GM19395 (cell line): ENCODE results near the gene CLTCL1.
"Not testable (repeated sequence)": the region's sequence is repeated elsewhere in the genome, so short reads cannot be mapped to it uniquely, and the experiment has no call there.

Source experiments
- ATAC-seq: cut with Tn5 transposase; IDR thresholded peaks from one replicate; pipeline ENCODE4 v1.9.1; 2021; ENCODE audit warnings: mild to moderate bottlenecking, moderate library complexity; ENCODE audit not compliant: unreplicated experiment

Gene CLTCL1

DNA sequence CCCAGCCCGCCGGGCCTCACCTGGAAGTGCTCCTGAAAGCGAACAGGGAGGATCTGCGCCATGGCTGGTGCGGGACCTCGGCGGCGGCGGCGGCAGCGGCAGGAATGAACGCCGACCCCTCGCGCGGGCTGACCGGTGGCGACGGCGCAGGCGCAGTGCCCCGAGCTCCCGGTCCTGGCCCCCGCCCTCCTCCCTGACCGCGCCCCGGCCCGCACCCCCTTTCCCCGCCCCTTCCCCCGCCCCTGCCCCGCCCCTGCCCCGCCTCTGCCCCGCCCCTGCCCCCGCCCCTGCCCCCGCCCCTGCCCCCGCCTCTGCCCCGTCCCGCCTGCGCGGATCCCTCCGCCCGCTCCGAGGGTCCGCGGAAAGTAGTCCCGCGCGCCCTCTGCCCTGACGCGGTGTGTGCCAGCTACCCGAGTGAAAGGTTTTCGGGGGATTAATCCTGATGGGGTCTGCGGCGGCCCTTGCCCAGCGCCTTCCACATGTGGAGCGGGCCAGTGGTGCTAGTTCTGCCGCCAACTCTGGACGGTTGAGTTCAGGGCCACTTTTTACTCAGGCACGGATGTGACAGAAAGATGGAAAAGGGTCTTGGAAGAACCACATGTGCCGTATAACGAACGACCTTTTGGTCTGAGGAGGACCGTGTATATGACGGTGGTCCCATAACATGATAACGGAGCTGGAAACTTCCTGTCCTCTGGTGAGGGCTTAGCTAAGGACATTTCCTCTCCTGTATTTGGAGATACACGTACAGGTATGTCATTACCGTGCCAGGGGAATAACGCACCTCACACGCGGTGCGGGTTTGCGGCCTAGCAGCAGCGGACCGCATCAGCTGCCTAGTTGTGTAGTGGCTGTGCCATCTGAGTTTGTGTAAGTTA is at the start of gene CLTCL1:
CLTCL1 (minus strand) TSS at position 140 of the 878 bp plus-strand sequence; CDS start at position 62, 78 bp downstream.
- no peak for ATAC-seq

DNA sequence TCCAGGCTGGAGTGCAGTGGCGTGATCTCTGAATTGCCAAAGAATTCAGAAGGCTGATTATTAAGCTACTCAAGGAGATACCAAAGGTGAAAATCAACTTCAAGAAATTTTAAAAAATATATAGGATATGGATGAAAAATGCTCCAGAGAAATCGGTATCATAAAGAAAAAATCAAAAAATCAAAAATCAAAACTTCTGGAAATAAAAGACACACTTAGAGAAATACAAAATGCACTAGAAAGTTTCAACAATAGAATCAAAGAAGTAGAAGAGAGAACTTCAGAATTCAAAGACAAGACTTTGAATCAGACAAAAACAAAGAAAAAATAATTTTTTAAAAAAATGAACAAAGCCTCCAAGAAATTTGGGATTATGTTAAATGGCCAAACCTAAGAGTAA is 45.6 kb upstream of the CLTCL1 start:
- ATAC-seq: no peak

DNA sequence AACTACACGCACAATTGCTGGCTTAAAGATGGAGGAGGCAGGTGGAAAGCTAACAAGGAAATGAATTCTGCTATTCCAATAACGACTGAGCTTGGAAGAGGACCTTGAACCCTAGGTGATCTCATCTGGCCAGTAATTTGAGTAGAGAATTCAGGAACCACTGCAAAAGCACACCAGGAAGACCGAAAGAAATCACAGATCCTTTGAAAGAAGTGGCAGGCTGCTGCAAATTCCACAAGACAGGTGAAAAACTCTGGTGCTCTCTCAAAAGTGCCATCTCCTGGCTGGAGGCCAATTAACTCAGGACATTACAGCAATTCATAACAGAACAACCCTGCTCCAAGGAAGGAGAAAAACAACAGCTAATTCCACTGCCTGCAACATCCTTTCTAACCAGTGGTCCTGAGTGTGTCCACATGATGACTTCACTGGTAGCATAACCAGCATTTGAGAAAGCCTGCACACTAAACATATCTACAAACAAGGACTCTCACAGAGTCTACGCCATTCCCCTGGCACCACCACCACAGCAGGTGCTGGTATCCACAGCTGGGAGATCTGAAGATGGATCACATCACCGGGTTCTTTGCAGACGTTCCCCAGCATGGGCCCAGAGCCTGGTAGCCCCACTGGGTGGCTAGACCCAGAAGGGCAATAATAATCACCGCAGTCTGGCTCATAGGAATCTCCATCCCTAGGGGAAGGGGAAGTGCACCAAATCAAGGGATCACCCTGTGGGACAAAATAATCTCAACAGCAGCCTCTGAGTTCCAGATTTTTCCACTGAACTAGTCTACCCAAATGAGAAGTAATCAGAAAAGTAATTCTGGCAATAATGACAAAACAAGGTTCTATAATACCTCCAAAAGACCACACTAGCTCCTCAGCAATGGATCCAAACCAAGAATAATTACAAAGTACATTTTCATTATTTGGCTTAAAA is 44.9 kb upstream of the CLTCL1 start:
- no peak for ATAC-seq

DNA sequence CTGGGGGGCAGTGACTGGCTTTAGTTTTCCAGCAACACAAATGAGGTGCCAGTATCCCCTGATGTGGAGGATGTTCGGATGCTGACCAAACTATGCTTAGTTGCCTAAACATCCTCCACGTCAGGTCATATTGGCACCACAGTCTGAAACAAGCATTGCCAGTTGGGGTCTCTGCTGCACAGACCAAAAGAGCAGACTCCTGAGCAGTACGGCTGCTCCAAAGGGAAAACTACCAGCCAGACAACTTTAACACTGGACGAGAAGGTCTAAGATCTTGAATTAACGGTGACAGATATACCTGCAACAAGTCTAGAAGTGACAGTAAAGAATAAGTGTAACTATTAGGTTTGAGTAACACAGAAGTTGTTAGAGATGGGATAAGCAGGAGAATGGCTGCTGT is 40.5 kb upstream of the CLTCL1 start:
- no peak for ATAC-seq

DNA sequence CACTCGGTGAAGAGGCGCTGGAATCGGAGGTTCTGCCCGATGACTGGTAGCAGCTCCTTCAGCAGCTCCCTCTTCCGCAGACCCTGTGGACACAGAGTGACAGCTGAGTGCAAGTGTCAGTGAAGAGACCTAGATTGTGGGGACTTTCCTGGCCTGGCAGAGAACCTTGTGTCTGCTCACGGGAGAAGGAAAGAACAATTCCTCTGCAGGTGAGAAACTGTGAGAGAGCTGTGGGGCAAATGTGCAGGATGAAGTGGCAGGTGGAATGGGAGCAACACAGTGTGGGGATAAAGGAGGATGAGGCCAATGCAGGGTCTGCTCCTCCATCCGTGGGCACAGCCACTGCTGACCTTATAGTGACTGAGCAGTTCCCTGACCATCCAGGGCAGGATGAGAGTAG is 40.0 kb upstream of the CLTCL1 start:
- ATAC-seq: no peak

DNA sequence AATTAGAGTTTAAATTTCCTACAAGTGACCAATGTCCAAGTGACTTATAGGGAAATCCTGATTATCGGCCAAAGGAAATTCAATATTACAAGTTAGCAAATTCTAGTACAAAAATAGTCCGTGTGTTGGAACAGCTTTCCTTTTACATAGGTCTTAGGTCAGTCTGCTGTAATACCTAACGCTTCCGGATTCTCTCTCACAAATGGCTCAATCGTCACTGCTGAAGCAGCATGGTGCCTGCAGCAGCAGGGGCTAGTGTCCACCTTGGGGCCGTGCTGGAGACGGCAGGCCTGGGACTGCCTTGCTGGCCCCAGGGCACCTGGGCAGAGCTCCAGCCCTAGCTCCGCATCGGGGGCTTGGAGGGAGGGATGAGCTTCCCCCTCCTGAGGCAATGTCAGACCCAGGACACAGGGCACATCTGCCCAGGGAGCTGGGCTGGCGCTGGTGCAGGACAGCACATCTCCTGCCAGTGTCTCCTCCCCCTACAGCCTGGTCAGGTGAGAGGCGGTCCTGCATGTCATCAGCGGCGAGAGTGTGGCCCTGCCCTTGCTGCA is 39.4 kb upstream of the CLTCL1 start:
- ATAC-seq: no peak

DNA sequence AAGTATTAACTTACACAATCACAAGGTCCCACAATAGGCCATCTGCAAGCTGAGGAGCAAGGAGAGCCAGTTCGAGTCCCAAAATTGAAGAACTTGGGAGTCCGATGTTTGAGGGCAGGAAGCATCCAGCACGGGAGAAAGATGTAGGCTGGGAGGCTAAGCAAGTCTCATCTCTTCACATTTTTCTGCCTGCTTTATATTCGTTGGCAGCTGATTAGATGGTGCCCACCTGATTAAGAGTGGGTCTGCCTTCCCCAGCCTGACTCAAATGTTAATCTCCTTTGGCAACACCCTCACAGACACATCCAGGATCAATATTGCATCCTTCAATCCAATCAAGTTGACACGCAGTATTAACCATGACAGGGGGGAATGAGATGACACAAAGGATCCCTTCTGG is 38.7 kb upstream of the CLTCL1 start:
- not testable (repeated sequence) for ATAC-seq

DNA sequence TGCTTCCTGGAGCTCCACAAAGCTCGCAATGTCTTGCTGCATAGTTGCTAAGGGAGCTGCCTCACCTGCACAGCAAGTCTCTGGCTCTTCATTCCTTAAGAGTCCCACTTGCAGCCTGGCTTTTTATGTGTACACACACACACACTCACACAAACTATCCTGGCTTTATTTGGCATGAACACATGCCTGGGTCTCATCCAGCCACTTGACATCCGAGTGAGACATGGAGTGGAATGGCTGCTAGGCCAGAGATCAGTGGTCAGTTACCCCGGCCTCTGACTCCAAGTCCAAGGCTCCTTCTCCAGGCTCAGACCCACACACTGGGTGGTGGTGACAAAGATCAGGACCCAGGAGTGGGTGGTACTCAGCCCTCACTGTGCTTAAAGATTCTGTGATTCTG is 37.9 kb upstream of the CLTCL1 start:
- ATAC-seq: no peak

DNA sequence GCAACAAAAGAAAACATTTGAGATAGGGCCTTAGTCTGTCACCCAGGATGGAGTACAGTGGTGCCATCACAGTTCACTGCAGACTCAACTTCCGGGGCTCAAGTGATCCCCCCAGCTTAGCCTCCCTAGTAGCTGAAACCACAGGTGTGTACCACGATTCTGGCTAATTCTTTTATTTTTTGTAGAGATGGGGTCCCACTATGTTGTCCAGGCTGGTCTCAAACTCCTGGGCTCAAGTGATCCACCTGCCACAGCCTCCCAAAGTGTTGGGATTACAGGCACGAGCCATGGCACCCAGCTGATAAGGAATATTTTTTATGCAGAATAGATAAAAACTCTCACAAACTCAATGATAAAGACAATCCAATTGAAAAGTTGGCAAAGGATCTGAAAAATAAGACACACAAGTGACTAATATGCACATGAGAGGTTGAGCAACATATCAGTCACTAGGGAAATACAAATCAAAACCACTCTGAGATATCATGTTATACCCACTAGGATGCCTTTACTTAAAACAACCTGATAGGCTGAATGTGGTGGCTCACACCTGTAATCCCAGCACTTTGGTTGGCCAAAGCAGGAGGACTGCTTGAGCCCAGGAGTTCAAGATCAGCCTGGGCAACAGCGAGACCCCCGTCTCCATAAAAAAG is 33.9 kb upstream of the CLTCL1 start:
- no peak for ATAC-seq

DNA sequence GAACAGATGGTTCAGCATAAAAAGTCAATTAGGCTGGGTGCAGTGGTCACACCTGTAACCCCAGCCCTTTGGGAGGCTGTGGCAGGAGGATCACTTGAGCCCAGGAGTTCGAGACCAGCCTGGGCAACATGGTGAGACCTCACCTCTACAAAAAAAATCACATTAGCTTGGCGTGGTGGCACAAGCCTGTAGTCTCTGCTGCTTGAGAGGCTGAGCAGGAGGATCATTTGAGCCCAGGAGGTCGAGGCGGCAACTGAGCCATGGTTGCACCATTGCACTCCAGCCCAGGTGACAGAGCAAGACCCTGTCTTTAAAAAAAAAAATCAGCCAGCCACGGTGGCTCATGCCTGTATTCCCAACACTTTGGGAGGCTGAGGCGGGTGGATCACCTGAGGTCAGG is 31.9 kb upstream of the CLTCL1 start:
- ATAC-seq: not testable (repeated sequence)

DNA sequence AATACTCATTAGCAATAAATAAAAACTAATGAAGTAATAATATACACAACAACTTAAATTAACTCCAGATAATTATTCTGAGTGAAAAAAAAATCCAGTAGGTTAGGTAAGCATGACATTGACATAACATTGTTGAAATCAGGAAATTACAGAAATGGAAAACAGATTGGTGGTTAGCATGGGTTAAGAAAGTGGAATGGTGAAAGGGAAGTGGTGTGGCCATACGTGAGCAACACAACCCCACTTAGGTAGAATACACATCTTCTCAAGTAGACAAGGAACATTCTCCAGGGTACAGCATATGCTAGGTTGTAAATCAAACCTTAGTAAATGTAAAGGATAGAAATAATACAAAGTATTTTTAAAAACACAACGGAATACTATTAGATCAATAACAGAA is 30.2 kb upstream of the CLTCL1 start:
- ATAC-seq: no peak

DNA sequence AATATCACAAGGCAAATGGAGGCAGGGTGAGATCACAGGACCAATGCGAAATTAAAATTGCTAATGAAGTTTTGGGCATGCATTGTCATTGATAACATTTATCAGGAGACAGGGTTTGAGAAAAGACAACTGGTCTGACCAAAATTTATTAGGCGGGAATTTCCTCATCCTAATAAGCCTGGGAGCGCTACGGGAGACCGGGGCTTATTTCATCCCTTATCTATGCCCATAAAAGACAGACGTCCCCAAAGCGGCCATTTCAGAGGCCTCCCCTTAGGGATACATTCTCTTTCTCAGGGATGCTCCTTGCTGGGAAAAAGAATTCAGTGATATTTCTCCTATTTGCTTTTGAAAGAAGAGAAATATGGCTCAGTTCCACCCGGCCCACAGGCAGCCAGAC is 28.6 kb upstream of the CLTCL1 start:
- not testable (repeated sequence) for ATAC-seq

DNA sequence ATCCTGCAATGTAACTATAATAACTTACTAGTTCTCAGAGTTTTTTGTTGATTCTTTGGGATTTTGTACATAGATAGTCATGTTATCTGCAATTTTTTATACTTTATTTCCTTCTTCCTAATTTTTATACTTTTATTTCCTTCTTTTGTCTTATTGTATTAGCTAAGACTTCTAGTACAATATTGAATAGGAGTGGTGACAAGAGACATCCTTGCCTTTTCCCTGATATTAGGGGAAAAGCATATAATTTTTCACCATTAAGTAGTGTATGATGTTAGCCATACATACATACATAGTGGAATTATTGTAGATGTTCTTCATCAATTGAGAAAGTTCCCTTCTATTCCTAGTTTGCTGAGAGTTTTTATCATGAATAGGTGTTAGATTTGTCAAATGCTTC is 27.8 kb upstream of the CLTCL1 start:
- ATAC-seq: no peak

DNA sequence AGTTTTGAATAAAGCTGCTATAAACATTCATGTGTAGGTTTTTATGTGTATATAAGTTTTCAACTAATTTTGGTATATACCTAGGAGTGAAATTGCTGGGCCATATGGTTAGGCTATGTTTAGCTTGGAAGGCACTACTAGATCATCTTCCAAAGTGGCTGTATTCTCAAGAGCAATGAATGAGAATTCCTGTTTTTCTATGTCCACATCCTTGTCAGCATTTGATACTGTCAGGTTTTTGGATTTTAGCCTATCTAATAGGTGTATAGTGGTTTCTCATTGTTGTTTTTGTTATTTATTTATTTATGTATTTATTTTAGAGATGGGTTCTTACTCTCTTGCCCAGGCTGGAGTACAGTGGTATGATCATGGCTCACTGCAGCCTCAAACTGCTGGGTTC is 26.3 kb upstream of the CLTCL1 start:
- no peak for ATAC-seq

DNA sequence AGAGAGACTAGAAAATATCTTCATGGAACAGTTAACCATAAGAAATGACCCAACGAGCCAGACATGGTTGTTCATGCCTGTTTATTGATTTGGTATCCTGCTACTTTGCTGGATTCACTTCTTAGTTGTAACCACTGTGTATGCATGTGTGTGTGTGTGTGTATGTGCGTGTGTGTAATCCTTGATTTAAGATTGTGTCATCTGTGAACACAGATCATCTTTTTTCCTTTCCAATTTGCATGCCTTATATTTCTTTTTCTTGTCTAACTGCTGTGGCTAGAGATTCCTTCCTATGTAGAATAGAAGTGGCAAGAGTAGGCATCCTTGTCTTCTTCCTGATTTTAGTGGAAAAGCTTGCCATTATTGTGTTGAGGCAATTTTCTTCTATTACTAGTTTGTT is 16.4 kb upstream of the CLTCL1 start:
- ATAC-seq: no peak

DNA sequence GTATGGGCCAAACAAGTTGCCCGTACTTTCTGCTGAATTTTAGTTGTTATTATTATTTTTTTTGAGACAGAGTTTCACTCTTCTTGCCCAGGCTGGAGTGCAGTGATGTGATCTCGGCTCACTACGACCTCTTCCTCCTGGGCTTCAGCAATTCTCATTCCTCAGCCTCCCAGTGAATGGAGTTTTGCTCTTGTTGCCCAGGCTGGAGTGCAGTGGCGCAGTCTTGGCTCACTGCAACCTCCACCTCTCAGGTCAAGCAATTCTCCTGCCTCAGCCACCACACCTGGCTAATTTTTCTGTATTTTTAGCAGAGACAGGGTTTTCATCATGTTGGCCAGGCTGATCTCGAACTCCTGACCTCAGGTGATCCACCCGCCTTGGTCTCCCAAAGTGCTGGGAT is 15.0 kb upstream of the CLTCL1 start:
- not testable (repeated sequence) for ATAC-seq

DNA sequence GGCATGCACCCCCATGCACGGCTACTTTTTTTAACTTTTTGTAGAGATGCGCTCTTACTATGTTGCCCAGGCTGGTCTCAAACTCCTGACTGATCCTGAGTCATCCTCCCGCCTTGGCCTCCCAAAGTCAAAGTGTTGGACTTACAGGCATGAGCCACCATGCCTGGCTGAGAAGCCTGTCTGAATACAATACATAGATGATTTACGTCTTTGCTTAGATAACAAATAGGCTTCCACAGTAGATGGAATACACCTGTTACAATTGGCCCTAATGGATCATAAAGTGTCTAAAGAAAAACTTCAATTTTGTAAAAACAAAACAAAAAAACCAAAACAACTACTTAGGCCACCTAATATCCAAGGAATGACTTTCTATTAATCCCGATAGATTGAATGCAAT is 13.0 kb upstream of the CLTCL1 start:
- no peak for ATAC-seq

DNA sequence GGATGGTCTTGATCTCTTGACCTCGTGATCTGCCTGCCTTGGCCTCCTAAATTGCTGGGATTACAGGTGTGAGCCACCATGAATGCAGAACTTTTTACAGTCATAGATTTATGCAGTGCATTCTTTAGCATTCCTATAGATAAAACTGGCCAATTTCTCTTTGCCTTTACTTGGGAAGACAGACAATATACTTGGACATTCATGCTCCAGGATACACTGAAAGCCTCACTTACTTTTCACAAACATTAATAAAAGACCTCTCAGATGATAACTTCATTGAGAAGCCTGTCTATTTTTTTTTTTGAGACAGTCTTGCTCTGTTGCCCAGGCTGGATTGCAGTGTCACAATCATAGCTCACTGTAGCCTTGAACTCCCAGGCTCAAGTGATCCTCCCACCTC is 12.3 kb upstream of the CLTCL1 start:
- no peak for ATAC-seq

DNA sequence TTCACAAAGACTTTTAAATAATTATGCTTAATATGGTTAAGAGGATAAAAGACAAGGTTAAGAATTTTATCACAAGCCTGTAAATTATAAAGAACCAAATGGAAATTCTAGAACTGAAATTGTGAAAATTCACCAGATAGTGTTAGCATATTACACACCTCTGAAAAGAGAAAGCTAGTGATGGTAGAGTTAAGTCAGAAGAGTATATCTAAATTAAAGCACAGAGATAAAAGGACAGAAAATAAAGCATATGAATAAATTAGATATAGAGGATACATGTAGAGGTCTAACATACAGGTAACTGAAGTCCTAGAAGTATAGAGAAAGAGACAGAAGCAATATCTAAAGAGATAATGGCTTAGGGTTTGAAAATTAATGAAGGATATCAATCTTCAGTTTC is 4.2 kb upstream of the CLTCL1 start:
- no peak for ATAC-seq

DNA sequence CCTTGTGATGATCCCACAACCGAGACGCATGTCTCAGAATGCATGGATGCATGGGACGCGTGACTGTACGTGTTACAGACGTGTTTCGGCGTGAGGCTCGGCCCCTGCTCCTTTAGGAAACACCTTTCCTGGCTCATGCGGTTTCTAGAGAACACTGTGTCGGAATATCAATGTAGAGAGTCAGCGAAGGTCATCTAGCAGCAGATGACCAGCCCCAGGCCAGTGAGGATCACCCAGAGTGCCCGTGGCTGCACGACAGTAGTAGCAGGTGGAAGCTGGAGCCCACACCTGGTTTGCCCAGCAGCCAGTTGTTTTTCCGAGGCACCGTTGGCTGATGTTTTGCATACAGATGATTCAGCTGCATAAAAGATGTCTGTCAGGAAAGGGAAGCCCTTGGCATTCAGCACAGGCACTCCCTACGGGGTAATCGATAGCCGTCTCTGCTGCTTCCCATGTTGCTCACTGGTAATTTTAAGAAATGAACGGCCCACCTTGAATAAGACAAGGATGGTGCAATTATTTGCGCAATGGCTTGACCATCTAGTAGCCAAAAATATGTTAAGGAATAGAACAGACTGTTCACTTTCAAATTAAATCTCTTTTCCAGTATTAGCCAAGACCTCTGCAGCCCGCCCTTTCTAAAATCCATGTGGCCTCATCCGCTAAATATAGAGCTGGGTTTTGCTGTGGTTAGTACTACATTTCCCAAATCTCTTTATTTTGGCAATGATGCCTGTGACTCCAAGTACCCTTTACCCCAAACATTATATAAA is 1.1 kb upstream of the CLTCL1 start:
- ATAC-seq: no peak
